ENCODE results near the gene HECW1. TPM values are rescaled to one million over a fixed set of nuclear protein-coding genes. Genes with fewer than 3 reads are reported as not detected.
A peak's percentile ranks its signal among the peaks of the same experiment; 100 is the strongest.

The HECW1 gene
- total and polyA plus RNA-seq, 11 donors = 0.23 TPM; not detected in 10

DNA sequence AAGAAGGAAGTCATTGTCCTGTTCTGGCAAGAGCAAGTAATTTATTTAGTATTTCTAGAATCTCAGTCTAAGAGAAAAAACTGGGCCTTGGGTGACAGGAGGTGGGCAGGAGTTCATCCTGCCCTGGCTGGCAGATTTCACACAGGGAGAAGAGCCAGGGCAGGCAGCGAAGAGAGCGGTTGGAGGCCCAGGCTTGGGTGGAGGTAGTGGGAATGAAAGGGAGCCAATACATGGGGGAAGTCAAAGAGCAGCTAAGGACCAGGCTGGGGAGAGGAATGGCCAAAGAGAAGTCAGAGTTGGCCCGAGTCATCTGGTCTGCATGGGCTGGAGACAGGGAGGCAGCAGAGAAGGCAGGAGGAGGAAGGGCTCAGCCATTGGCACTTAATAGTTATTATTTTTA is 51.4 kb downstream of the HECW1 start:
- Histone ChIP-seq H3K4me1 (peaks cover 0 to 9% (median 0%) of the 10 kb centered on the region in 12 donors), H3K36me3 (no peaks in the 10 kb centered on the region), H3K4me3 (no peak overlapping the region), H3K9me3 (no peaks in the 10 kb centered on the region), H3K27ac (no peak overlapping the region), H3K27me3 (peaks cover 0 to 4% (median 0%) of the 10 kb centered on the region in 9 donors)
- intact Hi-C loops (cut with DNase I) = no loop called here
- 87 to 94% (median 92%) methylated on average over 3 of the region's 3 CpGs for WGBS, 4 donors
- no peak for DNase-seq
- TF ChIP-seq, protein P1, sequence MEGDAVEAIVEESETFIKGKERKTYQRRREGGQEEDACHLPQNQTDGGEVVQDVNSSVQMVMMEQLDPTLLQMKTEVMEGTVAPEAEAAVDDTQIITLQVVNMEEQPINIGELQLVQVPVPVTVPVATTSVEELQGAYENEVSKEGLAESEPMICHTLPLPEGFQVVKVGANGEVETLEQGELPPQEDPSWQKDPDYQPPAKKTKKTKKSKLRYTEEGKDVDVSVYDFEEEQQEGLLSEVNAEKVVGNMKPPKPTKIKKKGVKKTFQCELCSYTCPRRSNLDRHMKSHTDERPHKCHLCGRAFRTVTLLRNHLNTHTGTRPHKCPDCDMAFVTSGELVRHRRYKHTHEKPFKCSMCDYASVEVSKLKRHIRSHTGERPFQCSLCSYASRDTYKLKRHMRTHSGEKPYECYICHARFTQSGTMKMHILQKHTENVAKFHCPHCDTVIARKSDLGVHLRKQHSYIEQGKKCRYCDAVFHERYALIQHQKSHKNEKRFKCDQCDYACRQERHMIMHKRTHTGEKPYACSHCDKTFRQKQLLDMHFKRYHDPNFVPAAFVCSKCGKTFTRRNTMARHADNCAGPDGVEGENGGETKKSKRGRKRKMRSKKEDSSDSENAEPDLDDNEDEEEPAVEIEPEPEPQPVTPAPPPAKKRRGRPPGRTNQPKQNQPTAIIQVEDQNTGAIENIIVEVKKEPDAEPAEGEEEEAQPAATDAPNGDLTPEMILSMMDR (IDR thresholded peaks at IDR 0.05) = no peak
- no peak for TF ChIP-seq POLR2A (IDR thresholded peaks at IDR 0.05)
- no peak for ATAC-seq

DNA sequence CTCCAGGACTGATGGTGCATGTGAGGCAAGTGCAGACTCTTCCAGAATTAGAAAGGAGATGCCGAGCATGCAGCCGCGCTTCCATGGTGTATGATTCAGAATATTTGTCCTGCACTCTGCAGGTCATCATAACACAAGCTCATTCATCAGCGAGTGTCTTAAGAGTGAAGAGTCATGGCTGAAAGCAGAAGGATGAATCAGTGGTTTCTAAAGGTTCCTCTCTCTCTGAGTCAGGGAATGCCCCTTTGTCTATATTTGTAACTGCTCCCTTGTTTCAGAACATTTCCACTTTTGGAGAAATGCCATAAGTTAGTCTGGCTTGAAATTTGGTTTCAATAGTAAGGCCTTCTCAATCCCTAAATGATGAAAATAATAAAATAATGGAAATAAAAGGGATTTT is 52.3 kb downstream of the HECW1 start:
- TF ChIP-seq POLR2A (IDR thresholded peaks at IDR 0.05) = no peak
- TF ChIP-seq, protein P1 (IDR thresholded peaks at IDR 0.05) = no peak

DNA sequence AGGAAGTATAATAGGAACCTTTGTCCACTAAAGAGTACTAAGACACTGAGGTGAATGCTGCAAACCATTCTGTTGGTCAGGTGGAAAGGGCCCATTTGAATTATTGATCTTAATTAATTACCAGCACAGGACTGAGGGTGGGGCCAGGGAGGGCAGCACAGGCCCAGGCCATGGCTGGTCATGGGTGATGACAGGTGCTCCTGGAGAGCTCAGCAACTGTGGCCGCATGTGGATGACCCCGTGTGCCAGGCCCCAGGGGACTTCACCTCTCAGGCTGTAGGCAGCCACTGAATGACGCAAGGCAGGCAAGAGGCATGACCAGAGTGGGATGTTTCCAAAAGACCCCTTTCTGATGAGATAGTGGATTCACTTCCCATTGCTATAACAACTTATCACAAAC is 54.2 kb downstream of the HECW1 start:
- H3K9me3 ChIP-seq = no peaks in the 10 kb centered on the region
- ATAC-seq (no peak), DNase-seq (no peak)
- intact Hi-C loops (cut with DNase I) = no loop called here
- peaks cover 0 to 4% (median 0%) of the 10 kb centered on the region in 9 donors for H3K27me3 ChIP-seq
- H3K4me3 ChIP-seq = no peak overlapping the region
- no peak for TF ChIP-seq POLR2A (IDR thresholded peaks at IDR 0.05)
- no peaks in the 10 kb centered on the region for H3K36me3 ChIP-seq
- 83 to 87% (median 85%) methylated on average over 3 of the region's 3 CpGs for WGBS, 4 donors
- peaks cover 0 to 9% (median 0%) of the 10 kb centered on the region in 12 donors for H3K4me1 ChIP-seq
- no peak overlapping the region for H3K27ac ChIP-seq

More for the DNA sequence above, 52.3 kb downstream of the HECW1 start:
- ATAC-seq = peak in 1 of 4 donors; percentile 42
- 62 to 78% (median 71%) methylated on average over 4 of the region's 4 CpGs for WGBS, 4 donors
- no peak overlapping the region for H3K27ac ChIP-seq
- no peaks in the 10 kb centered on the region for H3K9me3 ChIP-seq
- DNase-seq = no peak
- H3K27me3 ChIP-seq = peaks cover 0 to 4% (median 0%) of the 10 kb centered on the region in 9 donors
- H3K4me3 ChIP-seq = no peak overlapping the region
- no peaks in the 10 kb centered on the region for H3K36me3 ChIP-seq
- peaks cover 0 to 9% (median 0%) of the 10 kb centered on the region in 12 donors for H3K4me1 ChIP-seq
- intact Hi-C loops (cut with DNase I) = no loop called here

DNA sequence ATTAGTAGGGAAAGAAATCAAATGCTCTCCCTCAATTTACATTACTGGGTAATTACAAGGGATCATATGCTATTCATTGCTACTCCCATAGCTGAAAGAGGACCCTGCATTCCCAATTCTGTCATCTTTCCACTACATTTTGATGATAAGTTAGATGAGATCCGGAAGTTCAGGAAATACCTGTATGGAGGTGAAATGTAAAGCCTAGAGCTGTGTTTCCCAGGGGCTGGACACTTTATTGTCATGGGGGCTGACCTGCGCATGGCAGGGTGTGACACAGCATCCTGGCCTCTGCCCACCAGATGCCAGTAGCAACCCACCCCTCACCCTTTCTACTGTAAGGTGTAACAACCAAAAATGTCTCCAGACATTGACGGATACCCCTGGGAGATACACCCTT is 56.6 kb downstream of the HECW1 start:
- TF ChIP-seq, protein P1 (IDR thresholded peaks at IDR 0.05) = no peak
- TF ChIP-seq POLR2A (IDR thresholded peaks at IDR 0.05) = no peak
- Histone ChIP-seq H3K4me1 (peaks cover 0 to 9% (median 0%) of the 10 kb centered on the region in 12 donors), H3K9me3 (no peaks in the 10 kb centered on the region), H3K27me3 (peaks cover 0 to 5% (median 0%) of the 10 kb centered on the region in 9 donors), H3K27ac (no peak overlapping the region), H3K36me3 (no peaks in the 10 kb centered on the region), H3K4me3 (no peak overlapping the region)
- WGBS, 4 donors = 78 to 91% (median 87%) methylated on average over 3 of the region's 3 CpGs
- ATAC-seq (no peak), DNase-seq (no peak)
- intact Hi-C loops (cut with DNase I) = no loop called here

DNA sequence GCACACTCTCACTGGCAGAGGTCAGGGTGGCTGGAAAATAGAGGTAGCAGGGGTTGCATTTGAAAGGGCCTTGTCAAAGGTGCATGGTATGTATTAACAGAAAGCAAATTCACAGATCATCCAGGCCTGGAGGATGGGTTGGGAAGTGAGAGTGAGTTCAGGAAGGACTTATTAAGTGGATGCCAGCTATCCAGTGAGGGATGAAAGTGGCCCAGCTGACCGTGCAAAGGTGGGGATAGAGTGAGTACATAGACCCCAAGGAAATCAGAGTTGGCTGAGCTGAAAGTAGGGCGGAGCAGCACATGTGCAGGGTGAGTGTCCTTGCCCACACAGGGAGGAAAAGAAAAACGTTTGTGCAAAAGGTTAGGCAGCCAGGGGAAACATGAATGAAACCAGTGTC is 58.1 kb downstream of the HECW1 start:
- Histone ChIP-seq H3K4me3 (no peak overlapping the region), H3K9me3 (no peaks in the 10 kb centered on the region), H3K36me3 (no peaks in the 10 kb centered on the region), H3K27ac (no peak overlapping the region), H3K27me3 (peaks cover 0 to 7% (median 0%) of the 10 kb centered on the region in 9 donors), H3K4me1 (no peaks in the 10 kb centered on the region)
- no peak for TF ChIP-seq POLR2A (IDR thresholded peaks at IDR 0.05)
- TF ChIP-seq, protein P1 (IDR thresholded peaks at IDR 0.05) = no peak
- WGBS, 4 donors = 47 to 53% (median 50%) methylated on average over 3 of the region's 3 CpGs
- ATAC-seq (no peak), DNase-seq (no peak)
- intact Hi-C loops (cut with DNase I) = no loop called here

All from heart left ventricle (tissue), 16 donors.